K562 (cell line): Measurements from ENCODE around the gene ANKLE1. TPM values are rescaled to one million over a fixed set of nuclear protein-coding genes. Genes with fewer than 3 reads are reported as not detected.

ENCODE experiments used
- ADNP ChIP-seq: fragments of 200-800 bp; sonication (Bioruptor generic); IDR thresholded peaks from 2 replicates; pipeline ENCODE4 v1.6.1; 2016; ENCODE audit warnings: missing genetic modification characterization, missing compliant biosample characterization
- AFF4 ChIP-seq: sonication (generic); formaldehyde crosslinking; IDR thresholded peaks from 2 replicates; pipeline ENCODE4 v1.8.0; 2023; ENCODE audit warnings: mild to moderate bottlenecking, missing genetic modification reagents
- CBX1 ChIP-seq: sonication (generic); IDR thresholded peaks from 2 replicates; pipeline ENCODE4 v1.6.1; 2016; ENCODE audit warnings: antibody characterized with exemption, low read depth, mild to moderate bottlenecking
- FOXA1 ChIP-seq: fragments of 450-650 bp; IDR thresholded peaks from 2 replicates; pipeline ENCODE4 v1.6.1; 2016; ENCODE audit warnings: mild to moderate bottlenecking, borderline replicate concordance
- HDAC2 ChIP-seq: fragments of 450-650 bp; IDR thresholded peaks from 2 replicates; pipeline ENCODE4 v1.6.1; 2016; ENCODE audit warnings: mild to moderate bottlenecking
- KDM1A ChIP-seq, 2 experiments: fragments of 450-650 bp; IDR thresholded peaks; 2 replicates each; pipeline ENCODE4 v1.6.1; 2016; ENCODE audit warnings: mild to moderate bottlenecking in 2 of 2
- POLR2B ChIP-seq: fragments of 450-650 bp; IDR thresholded peaks from 2 replicates; pipeline ENCODE4 v1.6.1; 2018; ENCODE audit warnings: low read depth; ENCODE audit not compliant: partially characterized antibody
- TCF15 ChIP-seq: fragments of 250-450 bp; sonication (Bioruptor Pico); IDR thresholded peaks from 2 replicates; pipeline ENCODE4 v1.8.0; 2022; ENCODE audit warnings: moderate library complexity, mild to moderate bottlenecking, inconsistent platforms
- ZBTB26 ChIP-seq: fragments of 450-650 bp; formaldehyde crosslinking; IDR thresholded peaks from 2 replicates; pipeline ENCODE4 v1.4.0; 2022; ENCODE audit warnings: missing genetic modification characterization
- ZFP36 ChIP-seq: fragments of 150-350 bp; IDR thresholded peaks from 2 replicates; pipeline ENCODE4 v1.6.1; 2018; ENCODE audit warnings: low read length, low read depth; ENCODE audit not compliant: partially characterized antibody
- polyA plus RNA-seq, 8 experiments: library from polyadenylated mRNA; depleted of rRNA in 4 of 8; stranded (reverse) in 5 of 8; unstranded in 3 of 8; fragments of >200 nt; fragmentation: Nextera tagmentation in 2 of 8; fragmentation: Illumina TruSeq in 1 of 8; extraction: Ambion mirVana in 2 of 8; extraction: Trizol in 1 of 8; gene quantifications; 2 replicates each; pipeline versions ENCODE4 v1.2.1 to v1.2.3, GENCODE V29; 2011 to 2014; ENCODE audit warnings: inconsistent platforms in 1 of 8, missing spikeins in 1 of 8
- total RNA-seq, 7 experiments: library from RNA; depleted of rRNA in 6 of 7; stranded (reverse); fragments of >200 nt in 6 of 7; fragmentation: Illumina TruSeq in 2 of 7; extraction: Trizol in 2 of 7; gene quantifications; 2 replicates each; pipeline versions ENCODE4 v1.2.1 to v1.2.3, GENCODE V29; 2011 to 2021; ENCODE audit warnings: low replicate concordance in 1 of 7

ANKLE1 gene
- total and polyA plus RNA-seq, 9 of the 15 experiments (the other 6 are each of a cell fraction or from before 2014, with no cell fraction given) = 0.63 to 9.2 (median 2.9) TPM

GRCh38 chr19:17285415-17286135 is 3.9 kb downstream of the ANKLE1 start (continued):
- TF ChIP-seq AFF4 (CRISPR knock-in tag) = no peak
- no peak for TF ChIP-seq TCF15 (CRISPR knock-in tag)
- no peak for TF ChIP-seq FOXA1
- peak; percentile 42; the same call in 1 of the 2 replicates for TF ChIP-seq HDAC2
- no peak for TF ChIP-seq ZBTB26 (CRISPR knock-in tag)
- TF ChIP-seq KDM1A (IDR thresholded peaks at IDR 0.05) = peak; percentile 63 to 70; a peak in 2 of 4 replicates
- TF ChIP-seq POLR2B = no peak
- TF ChIP-seq ZFP36 = peak; percentile 67
- TF ChIP-seq ADNP (tag) = peak; percentile 71
- peak; percentile 48; the same call in 1 of the 2 replicates for TF ChIP-seq CBX1
